GM21447 (cell line): ENCODE results near the gene JADE3.

Source experiments
- ATAC-seq: cut with Tn5 transposase; IDR thresholded peaks from one replicate; pipeline ENCODE4 v1.9.1; 2021; ENCODE audit not compliant: unreplicated experiment

Gene JADE3

DNA sequence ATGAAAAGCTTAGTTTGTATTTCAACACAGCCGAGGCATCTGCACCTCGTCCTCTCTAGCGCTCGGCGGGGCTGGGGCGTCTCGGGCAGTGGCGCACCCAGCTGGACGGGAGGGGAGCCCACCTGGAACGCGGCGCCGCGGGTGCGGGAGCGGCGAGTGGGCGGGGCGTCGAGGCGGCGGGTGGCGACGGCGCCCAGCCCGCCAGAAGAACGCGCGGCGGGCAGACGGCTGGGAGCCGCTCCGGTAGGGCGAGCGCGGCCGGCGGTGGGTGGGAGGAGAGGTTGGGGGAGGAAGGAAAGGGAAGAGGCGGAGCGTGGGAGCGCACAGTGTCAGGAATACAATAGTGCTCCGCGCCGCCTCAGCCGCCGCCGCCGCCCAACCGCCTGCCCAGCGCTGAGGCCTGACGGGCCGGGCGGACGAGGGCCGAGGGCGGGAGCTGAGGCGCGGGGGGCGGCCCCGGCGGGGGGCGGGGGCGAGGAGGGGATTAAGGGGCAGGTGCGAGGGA is at the start of gene JADE3:
TSS of gene JADE3 (plus strand) at position 324 of the 505 bp plus-strand sequence. CDS start 72,474 bp downstream, outside the sequence.
- no peak for ATAC-seq

DNA sequence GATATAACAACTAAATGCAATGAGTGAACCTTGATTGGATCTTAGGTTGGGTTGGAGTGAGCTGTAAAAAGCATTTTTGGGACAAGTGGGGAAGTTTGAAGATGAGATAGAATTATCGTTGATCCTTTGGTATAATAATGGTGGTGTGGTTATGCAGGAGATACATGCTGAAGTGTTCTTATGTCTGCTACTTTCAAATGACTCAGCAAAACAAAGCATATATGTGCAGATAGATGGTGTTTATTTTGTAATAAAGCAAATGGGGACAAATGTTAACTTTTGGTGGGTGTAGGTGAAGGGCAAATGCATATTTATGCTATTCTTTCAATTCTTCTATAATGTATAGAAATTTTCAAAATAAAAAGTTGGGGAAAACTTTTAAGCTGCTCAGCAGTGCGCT is 49.1 kb upstream of the JADE3 start:
- ATAC-seq: no peak

DNA sequence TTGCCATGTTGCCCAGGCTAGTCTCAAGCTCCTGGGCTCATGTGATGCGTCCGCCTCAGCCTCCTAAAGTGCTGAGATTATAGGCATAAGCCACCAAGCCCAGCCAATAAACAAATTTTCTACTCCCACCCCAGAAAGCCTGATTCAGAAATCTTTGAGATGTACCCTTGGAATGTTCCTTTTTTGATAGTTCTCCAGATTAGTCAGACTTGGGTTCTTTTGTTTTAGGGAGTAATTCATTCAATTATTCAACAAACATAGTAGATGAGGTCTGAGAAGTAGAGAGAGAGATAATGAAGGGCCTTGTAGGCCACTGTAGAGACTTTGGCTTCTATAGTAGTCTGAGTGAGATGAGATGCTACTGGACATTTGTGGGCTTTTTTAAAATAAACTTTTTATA is 47.6 kb upstream of the JADE3 start:
- no peak for ATAC-seq

DNA sequence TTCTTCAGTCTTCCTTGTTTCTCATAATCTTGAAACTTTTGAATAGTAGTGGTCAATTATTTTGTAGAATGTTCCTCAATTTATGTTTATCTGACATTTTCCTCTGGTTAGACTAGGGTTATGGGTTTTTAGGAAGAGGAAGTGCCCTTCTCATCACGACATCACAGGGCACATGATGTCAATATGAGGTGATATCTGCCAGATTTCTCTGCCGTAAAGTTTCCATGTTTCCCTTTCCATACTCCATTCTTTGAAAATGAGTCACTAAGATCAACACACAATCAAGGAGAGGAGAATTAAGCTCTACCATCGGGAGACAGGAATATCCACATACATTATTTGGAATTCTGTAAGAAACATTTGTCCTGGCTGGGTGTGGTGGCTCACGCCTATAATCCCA is 46.9 kb upstream of the JADE3 start:
- no peak for ATAC-seq

DNA sequence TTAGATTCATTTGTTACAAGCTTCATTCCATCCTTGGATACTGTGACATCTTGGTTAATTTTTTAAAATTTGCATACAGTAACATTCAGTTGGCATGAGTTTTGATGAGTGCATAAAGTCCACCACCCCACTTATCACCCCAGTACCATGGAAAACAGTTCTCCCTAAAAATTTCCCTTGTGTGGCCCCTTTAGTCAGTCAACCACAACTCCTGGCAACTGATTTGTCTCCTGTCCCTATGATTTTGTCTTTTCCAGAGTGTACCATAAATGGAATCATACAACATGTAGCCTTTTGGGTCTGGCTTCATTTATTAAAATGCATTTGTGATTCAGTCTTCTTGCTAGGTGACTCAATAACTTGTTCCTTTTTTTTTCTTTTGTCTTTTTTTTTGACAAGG is 45.5 kb upstream of the JADE3 start:
- ATAC-seq: no peak

DNA sequence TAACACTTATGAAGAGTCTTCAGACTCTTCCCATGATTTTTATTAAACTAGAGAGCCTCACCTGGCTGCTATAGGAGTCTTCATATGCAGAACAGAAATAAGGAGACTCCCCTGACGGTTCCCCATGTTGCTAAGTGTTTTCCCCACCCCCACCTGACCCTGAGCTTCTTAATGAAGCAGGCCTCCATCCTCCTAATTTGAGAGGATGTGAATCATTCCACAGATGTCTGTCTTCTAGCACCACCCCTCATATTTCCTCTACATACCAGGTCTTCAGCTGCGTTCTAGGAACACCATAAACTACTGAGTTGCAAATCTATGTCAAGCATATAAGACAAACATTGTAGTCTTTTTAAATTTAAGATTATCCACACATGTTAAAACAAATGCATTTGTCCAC is 38.5 kb upstream of the JADE3 start:
- ATAC-seq: no peak

DNA sequence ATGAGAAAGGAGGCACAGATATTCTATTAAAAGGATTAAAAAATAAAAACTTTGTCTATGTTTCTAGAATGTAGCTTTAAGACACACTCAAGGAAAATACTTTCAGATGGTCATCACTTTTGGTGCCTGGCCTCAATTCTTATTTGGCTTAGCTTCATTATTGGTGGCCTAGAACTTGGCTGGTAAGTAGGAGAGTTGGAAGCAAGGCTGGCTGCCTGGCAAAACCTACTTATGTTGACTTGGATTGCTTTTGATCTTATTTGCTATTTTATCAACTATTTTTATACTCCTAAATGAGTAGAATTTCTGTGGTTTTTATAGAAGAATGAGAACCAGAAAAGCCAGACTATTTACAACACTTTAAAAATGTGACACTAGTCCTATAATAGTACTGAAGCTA is 35.3 kb upstream of the JADE3 start:
- no peak for ATAC-seq

DNA sequence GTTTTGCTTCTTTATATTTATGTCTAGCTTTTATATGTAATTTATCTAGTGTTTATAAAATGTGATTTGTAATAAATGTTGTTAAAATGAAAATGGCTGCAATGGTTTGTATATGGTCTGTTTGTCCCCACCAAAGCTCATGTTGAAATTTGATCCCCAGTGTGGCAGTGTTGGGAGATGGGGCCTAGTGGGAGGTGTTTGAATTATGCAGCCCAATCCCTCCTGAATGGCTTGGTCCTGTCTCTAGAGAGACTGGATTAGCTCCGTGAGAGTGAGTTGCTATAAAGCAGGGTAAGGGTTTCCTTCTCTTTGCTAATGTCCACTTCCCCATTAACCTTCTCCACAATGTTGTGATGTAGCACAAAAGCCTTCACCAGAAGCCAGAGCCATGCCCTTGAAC is 30.0 kb upstream of the JADE3 start:
- ATAC-seq: no peak

DNA sequence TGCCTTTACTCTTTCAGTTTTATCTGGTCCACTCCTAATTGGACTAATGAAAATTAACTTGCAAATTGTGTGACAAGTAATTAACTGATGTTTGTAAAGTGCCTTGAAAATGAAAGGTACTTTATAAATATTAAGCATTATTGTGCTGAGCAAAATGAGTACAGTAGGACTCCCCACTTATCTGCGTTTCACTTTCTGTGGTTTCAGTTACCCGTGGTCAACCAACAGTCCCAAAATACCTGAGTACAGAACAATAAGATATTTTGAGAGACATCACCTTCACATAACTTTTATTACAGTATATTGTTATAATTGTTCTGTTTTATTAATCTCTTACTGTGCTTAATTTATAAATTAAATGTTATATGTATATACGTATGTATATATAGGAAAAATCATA is 27.4 kb upstream of the JADE3 start:
- no peak for ATAC-seq

DNA sequence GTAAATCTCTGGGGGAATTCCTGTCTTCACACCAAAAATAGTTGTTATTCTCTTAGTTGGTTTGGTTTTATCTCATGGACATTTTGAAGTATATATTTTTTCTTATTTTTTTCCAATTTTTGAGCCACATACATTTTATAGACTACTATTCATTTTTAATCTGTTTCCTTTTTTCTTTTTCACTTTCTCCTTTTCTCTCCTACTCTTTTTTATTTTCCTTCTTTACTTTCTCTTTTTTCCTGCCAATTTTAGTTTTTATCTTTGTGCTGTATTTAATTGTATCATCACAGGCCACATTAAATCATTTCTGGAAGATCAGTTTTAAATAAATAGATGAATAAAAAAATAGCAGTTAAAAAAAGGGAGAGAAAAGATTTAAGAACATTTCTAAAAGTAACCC is 14.0 kb upstream of the JADE3 start:
- ATAC-seq: no peak

DNA sequence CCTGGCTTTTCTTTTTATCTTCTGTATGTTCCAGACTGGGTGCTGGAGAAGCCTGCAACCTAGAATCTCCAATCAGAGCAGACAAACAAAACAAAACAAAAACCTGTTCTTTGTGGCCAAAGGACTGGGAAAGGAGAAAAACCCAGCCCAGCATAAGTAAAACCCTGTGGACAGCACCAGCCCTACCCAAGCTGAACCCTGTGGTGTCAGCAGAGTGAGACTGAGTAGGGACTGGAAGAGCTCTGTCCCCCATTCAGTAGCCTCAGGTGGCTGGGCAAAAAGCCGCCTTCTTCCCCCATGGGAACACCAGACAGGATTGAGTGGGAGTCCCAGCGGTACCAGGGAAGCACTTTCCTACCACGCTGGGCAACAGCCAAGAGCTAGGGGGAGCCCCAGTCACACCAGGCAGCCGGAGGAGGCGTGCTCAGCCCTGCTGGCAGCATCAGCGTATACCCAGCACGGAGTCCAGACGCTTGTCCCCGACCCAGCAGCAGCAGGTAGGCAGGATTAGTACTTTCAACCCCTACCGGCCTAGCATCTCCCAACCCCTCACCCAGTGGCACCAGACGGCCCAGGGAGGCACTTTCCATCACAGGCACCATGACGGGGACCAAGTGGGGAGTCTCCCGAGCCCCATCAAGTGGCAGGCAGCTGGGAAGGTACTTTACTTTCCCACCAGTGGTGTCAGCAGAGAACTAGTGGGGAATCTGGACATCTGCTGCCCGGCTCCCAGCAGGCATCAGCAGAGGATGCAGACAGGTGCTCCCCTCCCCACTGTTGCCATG is 8.6 kb upstream of the JADE3 start:
- ATAC-seq: peak; percentile 87

DNA sequence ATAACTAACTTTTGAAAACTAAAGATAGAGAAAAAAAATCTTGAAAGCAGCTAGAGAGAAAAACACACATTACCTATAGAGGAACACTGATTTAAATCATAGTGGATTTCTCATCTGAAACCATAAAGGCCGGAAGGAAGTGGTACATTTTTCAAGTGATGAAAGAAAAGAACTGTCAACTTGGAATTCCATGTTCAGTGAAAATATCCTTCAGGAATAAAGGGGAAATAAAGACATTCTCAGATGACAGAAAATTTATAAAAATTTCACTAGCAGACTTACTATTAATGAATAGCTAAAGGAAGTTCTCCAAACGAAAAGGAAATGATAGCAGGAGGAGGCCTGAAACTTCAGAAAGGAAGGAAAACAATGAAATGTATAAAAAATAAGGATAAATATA is 7.6 kb upstream of the JADE3 start:
- no peak for ATAC-seq

DNA sequence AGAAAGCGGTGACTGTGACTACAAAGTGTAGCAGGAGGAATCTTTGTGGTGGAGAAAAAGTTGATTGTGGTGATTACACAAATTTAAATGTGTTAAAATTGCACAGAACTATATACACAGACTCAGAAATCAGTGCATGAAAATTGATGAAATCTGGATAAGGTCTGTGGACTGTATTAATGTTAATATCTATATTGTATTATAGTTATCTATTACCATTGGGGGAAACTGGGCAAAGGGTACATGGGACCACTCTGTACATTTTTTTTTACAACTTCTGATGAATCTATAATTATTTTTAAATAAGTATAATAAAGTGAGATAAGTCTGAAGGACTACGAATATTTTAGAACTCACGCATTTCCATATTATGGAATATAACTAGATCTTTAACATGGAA is 1.8 kb upstream of the JADE3 start:
- ATAC-seq: no peak

DNA sequence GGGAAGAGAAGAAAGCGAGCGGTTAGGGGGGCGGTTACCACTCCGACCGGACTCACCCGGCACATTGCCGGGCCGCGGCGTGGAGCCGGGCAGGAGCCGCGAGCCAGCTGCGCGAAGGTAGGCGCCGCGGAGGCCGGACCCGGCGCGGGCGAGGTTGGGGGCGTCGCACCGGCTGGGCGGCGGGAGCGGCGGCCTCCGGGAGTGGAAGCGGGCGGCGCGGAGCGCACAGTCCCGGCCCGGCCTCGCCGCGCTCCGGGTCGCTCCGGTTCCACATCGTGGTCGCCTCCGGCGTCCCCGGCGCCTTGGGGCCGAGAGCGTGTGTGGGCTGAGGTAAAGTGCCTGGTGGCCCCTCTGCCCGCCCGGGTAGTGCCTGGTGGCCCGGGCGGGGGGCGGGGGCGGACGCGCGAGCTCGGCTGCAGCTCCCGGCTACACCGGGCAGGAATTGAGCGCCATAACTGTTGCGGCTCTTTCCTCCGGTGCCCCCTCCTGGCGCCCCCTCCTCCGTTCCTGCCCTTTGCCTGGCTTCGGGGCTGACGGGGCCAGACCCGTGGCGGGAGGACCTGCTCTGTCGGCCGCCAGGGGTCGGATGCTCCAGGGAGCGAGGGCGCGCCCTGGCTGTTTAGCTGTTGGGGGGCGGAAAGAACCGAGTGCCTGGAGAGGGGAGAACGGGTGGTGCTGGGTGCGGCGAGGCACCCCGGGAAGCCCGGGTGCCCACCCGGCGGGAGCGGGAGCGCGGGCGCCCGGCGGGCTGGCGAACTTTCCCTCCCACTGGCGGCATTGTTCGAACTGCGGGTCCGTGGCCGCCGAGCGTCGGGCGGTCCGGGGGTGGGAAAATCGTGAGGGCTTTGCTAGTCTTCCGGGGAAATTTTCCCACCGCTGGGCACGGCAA is 626 bp downstream of the JADE3 start:
- ATAC-seq: no peak

DNA sequence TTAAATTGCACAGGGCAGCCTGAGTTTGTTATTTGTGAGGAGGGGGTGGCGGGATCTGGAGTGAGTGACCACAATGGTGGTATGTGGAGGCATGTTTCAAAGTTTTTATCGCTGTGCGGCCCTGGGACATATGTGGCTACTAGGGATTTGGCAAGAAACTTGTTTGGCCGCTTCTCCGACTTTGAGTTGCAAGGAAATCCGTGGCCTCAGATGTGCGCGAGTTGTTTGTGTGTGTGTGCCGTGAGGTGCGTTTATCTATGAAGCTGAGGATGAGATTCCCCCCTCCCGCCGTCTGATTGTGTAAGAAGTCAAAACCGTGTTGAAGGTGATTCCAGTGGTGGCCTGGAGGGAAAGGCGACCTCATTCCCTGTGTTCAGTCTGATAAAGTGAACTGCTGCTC is 1.4 kb downstream of the JADE3 start:
- no peak for ATAC-seq

DNA sequence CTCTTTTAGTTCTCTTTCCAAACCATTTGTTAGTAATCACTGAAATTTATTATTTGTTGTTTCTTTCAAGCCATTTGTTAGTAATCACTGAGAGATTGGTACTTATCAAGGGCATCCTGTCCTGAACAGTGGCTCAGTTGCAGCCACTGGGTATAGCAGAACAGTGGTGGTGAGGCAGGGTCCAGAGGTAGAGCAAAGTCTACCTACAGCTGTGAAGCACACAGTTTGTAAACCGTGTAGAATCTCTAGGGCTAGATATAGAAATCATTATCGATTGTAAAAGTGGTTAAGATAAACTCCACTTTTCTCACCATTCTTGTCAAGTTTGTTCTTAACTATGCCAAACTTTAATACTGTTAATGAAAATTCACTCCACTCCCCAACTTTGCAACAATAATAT is 4.1 kb downstream of the JADE3 start:
- ATAC-seq: no peak

DNA sequence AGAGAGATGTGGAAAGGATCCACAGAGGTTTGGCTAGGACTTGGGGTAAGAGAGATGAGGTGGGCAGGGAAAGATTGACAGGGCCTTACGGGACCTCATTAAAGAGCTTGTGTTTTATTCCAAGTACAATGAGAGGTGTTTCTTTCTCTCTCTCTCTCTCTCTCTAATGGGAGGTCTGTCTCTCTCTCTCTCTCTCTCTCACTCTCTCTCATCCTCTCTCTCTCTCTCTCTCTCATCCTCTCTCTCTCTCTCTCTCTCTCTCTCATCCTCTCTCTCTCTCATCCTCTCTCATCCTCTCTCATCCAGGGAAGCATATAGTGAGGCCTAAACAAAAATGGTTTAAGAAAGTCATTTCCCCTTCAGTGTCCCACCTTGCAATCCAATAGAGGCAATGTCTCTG is 5.4 kb downstream of the JADE3 start:
- ATAC-seq: no peak

DNA sequence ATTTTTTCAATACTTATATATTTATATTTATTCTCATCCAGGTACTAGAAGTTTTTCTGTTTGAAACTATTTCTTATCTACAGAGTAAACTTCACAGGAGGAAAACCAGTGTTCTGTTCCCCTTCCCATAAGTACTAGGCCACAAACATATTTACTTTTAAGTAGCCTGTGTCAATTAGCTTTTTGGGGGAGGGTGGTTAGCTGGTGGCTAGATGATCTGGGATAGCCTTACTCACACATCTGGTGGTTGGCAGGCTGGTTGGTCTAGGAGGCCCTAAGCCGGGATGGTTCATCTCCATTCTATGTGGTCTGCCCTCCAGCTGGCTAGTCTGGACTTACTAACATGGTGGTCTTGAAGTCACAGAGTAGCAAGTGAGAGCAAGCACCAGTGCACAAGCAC is 6.2 kb downstream of the JADE3 start:
- no peak for ATAC-seq

DNA sequence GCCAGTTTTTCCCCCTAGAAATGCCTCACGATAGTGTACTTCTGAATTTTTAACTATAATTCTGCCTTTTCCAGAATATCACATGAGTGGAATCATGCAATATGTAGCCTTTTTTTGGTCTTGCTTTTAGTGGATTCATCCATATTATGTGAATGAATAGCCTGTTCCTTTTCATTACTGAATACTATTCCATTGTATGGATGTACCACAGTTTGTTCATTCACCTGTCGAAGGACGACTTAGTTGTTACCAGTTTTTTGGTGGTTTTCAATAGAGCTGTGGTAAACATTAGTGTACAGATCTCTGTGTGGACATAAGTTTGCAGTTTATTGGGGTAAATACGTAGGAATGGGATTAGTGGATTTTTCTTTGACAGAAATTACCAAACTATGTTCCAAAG is 8.0 kb downstream of the JADE3 start:
- ATAC-seq: no peak

DNA sequence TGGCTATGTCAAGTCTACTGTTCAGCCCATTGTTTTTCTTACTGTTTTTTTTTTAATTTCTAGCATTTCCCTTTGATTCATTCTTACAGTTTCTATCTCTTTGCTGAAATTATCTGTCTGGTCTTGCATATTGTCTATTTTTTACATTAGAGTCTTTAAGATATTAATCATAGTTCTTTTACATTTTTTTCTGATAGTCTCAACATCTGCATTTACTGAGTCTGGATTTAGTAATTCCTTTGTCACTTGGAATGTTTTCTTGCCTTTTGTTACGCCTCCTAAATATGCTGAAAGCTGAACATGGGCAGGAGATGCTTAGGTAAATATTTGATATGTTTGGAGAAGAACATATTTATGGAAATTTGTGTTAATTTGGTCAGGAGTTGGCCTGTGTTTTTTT is 10.4 kb downstream of the JADE3 start:
- ATAC-seq: no peak

DNA sequence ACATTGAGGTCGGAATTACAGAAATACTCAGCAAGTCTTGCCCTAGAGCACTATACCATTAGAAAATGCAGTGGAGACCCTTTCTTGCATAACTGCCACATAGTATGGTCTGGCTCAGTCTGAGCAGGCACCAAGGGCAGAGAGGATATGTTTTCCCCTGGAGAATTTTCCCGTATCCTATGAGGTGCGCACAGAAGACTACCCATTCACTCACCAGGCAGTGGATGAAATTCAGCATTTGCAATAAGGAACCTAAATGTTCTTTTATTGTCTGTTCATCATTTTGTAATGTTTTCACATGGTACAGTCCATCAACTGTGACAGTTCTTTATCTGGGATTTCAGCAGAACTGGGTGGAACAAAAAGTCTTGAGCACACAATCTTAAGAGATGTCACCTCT is 15.5 kb downstream of the JADE3 start:
- ATAC-seq: no peak
